Activated T-cell treated with anti-CD3 and anti-CD28 coated beads, Interleukin-2, amount 50 U/mL, for 1 hour (primary cell): Measurements from ENCODE around the gene NOTUM.
"Not testable (repeated sequence)": the region's sequence is repeated elsewhere in the genome, so short reads cannot be mapped to it uniquely, and the experiment has no call there.

Source experiments
- DNase-seq: peaks from one replicate; pipeline ENCODE4 v3.0.0-alpha.2; 2020

The NOTUM gene

GRCh38 chr17:81956607-81957589 is 4.1 kb downstream of the NOTUM start:
- no peak for DNase-seq

GRCh38 chr17:81955756-81956544 is 5.0 kb downstream of the NOTUM start:
- DNase-seq: no peak

- no peak for DNase-seq
Observed at GRCh38 chr17:81955058-81955681, 5.8 kb downstream of the NOTUM start.

GRCh38 chr17:81954131-81955057 is 6.6 kb downstream of the NOTUM start:
- DNase-seq: no peak

- DNase-seq: not testable (repeated sequence)
Observed at GRCh38 chr17:81953443-81953842, 7.5 kb downstream of the NOTUM start.

GRCh38 chr17:81952792-81953228 is 8.2 kb downstream of the NOTUM start:
- DNase-seq: no peak

GRCh38 chr17:81951785-81952684 is 9.0 kb downstream of the NOTUM start:
- no peak for DNase-seq

GRCh38 chr17:81950501-81950900 is 10.5 kb downstream of the NOTUM start:
- DNase-seq: no peak

- DNase-seq: no peak
Observed at GRCh38 chr17:81948635-81949378, 12.2 kb downstream of the NOTUM start.

GRCh38 chr17:81947189-81947588 is 13.8 kb downstream of the NOTUM start, which contains the start of gene MYADML2:
MYADML2 (minus strand) TSS chr17:81947233; CDS start chr17:81941741, 5,492 bp downstream.
- DNase-seq: no peak

- no peak for DNase-seq
Observed at GRCh38 chr17:81944858-81945257, 16.1 kb downstream of the NOTUM start.

- no peak for DNase-seq
Observed at GRCh38 chr17:81942167-81942553, 18.8 kb downstream of the NOTUM start.

GRCh38 chr17:81941484-81942166 is 19.4 kb downstream of the NOTUM start:
- peak; percentile 16 for DNase-seq

GRCh38 chr17:81940538-81941483 is 20.2 kb downstream of the NOTUM start:
- DNase-seq: no peak

GRCh38 chr17:81939881-81940385 is 21.1 kb downstream of the NOTUM start:
- no peak for DNase-seq

GRCh38 chr17:81939218-81939617 is 21.8 kb downstream of the NOTUM start:
- DNase-seq: no peak

- no peak for DNase-seq
Observed at GRCh38 chr17:81935709-81936084, 25.3 kb downstream of the NOTUM start.
